ENCODE measurements around the gene POLE. TPM values are rescaled to one million over a fixed set of nuclear protein-coding genes. Genes with fewer than 3 reads are reported as not detected.

POLE gene
- total RNA-seq, 2 donors from 2014 or later, result 34.5 to 96.1 TPM

DNA sequence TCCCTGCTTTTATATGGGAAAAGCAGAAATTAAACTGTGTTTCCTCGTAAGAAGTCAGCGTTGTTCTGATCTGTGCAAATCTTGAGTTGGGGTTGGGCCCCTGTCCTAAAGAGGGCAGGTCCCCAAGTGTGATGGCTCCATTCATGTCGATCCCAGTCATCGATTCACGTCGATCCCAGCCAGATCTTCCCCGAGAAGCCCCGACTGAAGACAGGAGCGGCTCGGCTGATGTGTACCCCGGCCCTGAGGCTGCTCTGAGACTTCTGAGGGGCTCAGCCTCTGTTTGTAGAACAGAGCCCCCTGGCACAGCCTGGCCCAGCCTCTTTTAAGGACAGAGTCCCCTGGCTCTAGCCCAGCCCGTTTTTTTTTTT, 32.8 kb upstream of the POLE start:
- Histone ChIP-seq H3K4me3 (no peak overlapping the region), H3K36me3 (peaks cover 10% of the 10 kb centered on the region), H3K27me3 (no peaks in the 10 kb centered on the region), H3K9me3 (no peaks in the 10 kb centered on the region), H3K9ac (ENCODE audit: low read depth in 2 of 2, low read length in 2 of 2) (no peak overlapping the region), H3K4me1 (no peaks in the 10 kb centered on the region), H3K27ac (no peak overlapping the region)
- intact Hi-C loops (cut with DNase I), result no loop called here
- no peak for DNase-seq
- TF ChIP-seq, protein P1, sequence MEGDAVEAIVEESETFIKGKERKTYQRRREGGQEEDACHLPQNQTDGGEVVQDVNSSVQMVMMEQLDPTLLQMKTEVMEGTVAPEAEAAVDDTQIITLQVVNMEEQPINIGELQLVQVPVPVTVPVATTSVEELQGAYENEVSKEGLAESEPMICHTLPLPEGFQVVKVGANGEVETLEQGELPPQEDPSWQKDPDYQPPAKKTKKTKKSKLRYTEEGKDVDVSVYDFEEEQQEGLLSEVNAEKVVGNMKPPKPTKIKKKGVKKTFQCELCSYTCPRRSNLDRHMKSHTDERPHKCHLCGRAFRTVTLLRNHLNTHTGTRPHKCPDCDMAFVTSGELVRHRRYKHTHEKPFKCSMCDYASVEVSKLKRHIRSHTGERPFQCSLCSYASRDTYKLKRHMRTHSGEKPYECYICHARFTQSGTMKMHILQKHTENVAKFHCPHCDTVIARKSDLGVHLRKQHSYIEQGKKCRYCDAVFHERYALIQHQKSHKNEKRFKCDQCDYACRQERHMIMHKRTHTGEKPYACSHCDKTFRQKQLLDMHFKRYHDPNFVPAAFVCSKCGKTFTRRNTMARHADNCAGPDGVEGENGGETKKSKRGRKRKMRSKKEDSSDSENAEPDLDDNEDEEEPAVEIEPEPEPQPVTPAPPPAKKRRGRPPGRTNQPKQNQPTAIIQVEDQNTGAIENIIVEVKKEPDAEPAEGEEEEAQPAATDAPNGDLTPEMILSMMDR (IDR thresholded peaks at IDR 0.05), result no peak

DNA sequence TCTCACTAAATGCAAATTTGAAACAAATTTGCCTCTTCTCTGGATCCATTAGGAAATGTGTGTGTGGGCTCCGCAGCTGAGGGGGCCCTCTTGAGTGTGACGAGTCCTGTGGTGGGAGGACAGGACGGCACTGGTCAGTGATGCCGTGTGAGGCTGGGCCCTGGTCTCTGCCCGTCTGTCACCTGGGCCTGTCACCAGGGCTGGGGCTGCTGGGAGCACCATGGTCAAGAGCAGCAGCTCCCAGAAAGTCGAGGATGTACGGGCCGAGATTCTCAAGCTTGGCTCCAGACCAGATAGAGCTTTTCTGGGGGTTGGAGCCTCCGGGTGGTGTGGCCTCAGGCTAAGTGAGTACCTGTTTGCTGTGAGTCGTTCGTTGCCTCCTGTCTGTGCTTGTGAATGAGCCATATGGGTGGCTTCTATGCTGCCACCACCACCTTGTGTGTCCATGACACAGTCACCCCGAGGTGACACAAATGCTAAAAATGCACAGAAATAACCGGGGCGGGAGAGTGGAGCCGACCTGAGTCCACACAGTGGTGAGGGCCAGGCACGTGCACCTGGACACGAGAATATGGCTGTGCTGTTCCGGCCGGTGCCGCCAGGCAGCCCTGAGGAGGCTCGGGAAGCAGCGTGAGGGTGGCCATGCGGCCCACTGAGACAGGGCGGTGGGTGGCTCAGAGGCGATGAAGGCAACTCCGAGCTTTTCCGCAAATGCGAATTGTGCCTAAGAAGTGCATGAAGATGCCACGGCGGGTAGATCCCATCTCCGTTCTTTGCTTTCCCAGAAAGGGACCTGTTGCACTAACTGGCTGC, 32.2 kb upstream of the POLE start:
- intact Hi-C loops (cut with DNase I), result no loop called here
- DNase-seq, result no peak

DNA sequence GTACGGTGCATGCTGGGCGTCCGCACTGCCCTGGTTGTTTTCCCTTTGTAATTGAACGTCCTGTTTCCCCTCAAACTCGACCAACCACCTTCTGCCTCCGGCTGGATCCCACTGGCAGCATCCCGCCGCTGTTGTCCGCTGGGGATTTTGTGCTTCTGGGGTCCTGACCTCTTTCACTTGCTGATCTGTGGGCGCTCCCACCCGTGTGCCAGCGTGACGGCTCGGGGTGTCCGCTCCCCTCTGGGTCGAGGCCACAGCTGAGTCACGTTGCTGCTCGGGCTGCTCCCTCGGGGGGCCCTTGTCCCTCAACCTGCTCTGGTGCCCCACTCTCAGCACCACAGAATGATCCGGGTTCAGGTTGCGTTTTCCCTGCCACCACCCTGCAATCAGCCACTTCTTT, 31.5 kb upstream of the POLE start:
- intact Hi-C loops (cut with DNase I), result no loop called here
- H3K27me3 ChIP-seq, result no peaks in the 10 kb centered on the region
- no peak overlapping the region for H3K4me3 ChIP-seq
- H3K9ac ChIP-seq (ENCODE audit: low read depth in 2 of 2, low read length in 2 of 2), result no peak overlapping the region
- peaks cover 10% of the 10 kb centered on the region for H3K36me3 ChIP-seq
- no peak overlapping the region for H3K27ac ChIP-seq
- no peak for DNase-seq
- H3K9me3 ChIP-seq, result no peaks in the 10 kb centered on the region
- H3K4me1 ChIP-seq, result no peaks in the 10 kb centered on the region
- TF ChIP-seq, protein P1 (IDR thresholded peaks at IDR 0.05), result no peak

More for the DNA sequence above, 32.2 kb upstream of the POLE start:
- Histone ChIP-seq H3K9me3 (no peaks in the 10 kb centered on the region), H3K4me1 (no peaks in the 10 kb centered on the region), H3K36me3 (peaks cover 10% of the 10 kb centered on the region), H3K27ac (no peak overlapping the region), H3K9ac (ENCODE audit: low read depth in 2 of 2, low read length in 2 of 2) (no peak overlapping the region), H3K27me3 (no peaks in the 10 kb centered on the region), H3K4me3 (no peak overlapping the region)
- TF ChIP-seq, protein P1 (IDR thresholded peaks at IDR 0.05), result no peak

DNA sequence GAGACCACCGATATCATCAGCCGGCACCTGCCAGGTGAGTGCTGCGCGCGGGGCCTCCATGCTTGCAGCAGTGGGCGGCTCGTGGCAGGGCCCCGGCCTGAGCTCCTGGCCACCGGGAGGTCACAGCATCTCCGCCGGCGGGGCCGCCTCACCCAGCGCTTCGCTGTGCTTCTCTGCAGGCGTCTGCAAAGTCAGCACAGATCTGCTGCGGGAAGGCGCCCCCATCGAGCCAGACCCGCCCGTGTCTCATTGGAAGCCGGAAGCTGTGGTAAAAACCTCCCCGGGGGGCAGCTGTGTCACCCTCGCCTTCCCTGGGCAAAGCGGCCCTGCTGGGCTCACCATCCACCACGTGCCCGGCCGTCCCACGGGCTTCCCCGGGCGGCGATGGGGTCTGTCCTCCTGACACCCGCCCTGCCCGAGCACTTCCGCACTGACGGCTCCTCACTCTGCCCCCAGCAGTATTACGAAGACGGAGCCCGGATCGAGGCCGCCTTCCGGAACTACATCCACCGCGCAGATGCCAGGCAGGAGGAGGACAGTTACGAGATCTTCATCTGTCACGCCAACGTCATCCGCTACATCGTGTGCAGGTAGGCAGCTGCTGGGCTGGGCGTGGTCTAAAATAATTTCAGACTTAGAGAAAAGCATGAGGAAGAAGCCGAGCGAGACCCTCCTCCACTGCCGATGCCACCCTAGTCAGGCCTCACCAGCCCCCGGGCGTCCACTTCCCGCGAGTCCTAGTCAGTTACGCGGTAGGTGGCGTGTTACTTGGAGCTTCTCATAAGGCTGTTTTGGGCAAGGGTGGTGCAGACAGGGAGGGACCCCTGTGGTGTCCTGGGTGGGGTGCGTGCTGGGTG, 30.6 kb upstream of the POLE start:
- intact Hi-C loops (cut with DNase I), result no loop called here
- no peak overlapping the region for H3K27ac ChIP-seq
- no peaks in the 10 kb centered on the region for H3K9me3 ChIP-seq
- DNase-seq, result no peak
- no peak overlapping the region for H3K9ac ChIP-seq (ENCODE audit: low read depth in 2 of 2, low read length in 2 of 2)
- H3K4me1 ChIP-seq, result no peaks in the 10 kb centered on the region
- H3K36me3 ChIP-seq, result peaks cover 10% of the 10 kb centered on the region
- TF ChIP-seq, protein P1 (IDR thresholded peaks at IDR 0.05), result no peak
- H3K4me3 ChIP-seq, result no peak overlapping the region
- no peaks in the 10 kb centered on the region for H3K27me3 ChIP-seq

DNA sequence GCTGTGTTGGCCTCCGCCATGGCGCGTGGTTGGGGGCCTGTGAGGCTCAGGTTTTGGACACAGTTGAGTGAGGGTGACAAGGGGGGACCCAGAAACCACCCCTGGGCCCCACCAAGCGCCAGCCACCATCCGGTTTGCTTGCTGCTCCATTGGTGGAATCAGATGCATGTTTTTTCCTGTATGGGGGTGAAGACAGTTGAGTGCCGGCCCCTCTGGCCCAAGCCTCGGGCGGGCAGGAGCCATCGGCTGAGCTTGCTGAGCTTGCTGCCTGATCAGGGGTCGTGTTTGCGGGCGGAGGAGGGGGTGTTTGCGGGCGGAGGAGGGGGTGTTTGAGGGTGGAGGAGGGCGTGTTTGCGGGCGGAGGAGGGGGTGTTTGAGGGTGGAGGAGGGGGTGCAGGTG, 29.9 kb upstream of the POLE start:
- Histone ChIP-seq H3K27me3 (no peaks in the 10 kb centered on the region), H3K9ac (ENCODE audit: low read depth in 2 of 2, low read length in 2 of 2) (no peak overlapping the region), H3K4me3 (no peak overlapping the region), H3K36me3 (peaks cover 10% of the 10 kb centered on the region), H3K9me3 (no peaks in the 10 kb centered on the region), H3K27ac (no peak overlapping the region), H3K4me1 (no peaks in the 10 kb centered on the region)
- DNase-seq, result no peak
- TF ChIP-seq, protein P1 (IDR thresholded peaks at IDR 0.05), result no peak
- intact Hi-C loops (cut with DNase I), result no loop called here

All from colonic mucosa (tissue), 4 donors.